Measurements from ENCODE around the gene KIF23.

- no peak for TF ChIP-seq CTCF (IDR thresholded peaks at IDR 0.05)
- no peak for TF ChIP-seq POLR2A (IDR thresholded peaks at IDR 0.05)
Measured at GRCh38 chr15:69460481-69460880, 46.3 kb downstream of the KIF23 start.

All from lower leg skin (tissue), 3 donors.